Hematopoietic multipotent progenitor cell treated with erythropoietin and hydrocortisone succinate and interleukin-3 and kit ligand, for 4 days (in vitro differentiated cells): ENCODE measurements around the gene ATF5.

Experiments
- DNase-seq: peaks from one replicate; pipeline ENCODE4 v3.0.0-alpha.2; 2015

Gene ATF5, protein sequence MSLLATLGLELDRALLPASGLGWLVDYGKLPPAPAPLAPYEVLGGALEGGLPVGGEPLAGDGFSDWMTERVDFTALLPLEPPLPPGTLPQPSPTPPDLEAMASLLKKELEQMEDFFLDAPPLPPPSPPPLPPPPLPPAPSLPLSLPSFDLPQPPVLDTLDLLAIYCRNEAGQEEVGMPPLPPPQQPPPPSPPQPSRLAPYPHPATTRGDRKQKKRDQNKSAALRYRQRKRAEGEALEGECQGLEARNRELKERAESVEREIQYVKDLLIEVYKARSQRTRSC

DNA sequence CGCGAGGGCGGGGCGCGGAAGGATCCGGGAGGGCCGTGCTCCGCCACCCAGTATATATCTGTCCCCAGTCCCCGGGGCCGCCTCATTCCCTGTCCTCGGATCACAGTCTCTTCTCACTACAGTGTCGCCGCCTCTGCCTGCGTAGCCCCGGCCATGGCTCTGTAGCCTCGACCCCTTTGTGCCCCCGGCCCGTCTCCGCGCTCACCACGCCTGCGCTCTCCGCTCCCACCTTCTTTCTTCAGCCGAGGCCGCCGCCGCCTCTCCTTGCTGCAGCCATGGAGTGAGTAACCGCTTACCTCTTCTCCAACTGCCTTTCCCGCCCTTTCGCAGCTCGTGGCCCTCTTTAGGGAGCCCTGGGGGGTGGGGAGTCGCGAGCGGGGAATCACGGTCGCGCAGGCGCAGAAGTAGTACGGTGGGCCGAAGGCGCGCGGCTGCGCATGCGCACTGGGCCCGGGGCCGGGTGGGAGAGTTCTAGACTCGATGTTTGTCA lies at the start of gene ATF5, which contains the start of gene NUP62:
ATF5 (plus strand) TSS at position 85 of the 490 bp plus-strand sequence. CDS start 1,646 bp downstream, outside the sequence.
NUP62 (minus strand) TSS at position 384 of the 490 bp plus-strand sequence. CDS start 19,697 bp downstream, outside the sequence.
- DNase-seq = peak; percentile 96

DNA sequence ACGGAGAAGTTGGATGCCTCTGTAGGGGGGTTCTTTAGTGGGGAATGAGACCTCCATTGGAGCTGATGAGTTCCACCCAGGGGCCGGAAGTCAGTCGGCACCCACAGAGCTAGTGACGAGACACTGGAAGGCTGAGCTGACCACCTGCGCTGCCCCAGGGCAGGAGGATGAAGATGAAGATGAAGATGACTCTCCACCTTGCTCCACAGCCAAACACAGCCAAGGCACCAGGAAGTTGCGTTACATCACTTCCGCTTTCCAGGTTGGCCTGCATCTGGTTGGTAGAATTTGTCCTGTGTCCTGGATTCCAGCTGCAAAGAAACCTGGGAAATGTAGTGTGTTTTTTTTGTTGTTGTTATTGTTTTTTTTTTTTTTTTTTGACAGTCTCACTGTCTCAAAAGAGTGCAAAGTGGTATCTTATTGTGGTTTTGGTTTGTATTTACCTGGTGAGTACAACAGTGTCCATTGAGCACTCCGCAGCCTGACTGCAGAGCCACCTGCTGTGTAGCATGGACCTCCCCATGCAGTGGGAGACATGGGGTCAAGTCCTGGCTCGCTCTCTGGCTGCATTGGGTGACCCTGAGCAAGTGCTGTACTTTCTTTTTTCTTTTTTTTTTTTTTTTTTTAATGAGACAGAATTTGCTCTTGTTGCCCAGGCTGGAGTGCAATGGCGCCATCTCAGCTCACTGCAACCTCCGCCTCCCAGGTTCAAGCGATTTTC lies 49.6 kb upstream of the ATF5 start:
- peak; percentile 64 for DNase-seq

DNA sequence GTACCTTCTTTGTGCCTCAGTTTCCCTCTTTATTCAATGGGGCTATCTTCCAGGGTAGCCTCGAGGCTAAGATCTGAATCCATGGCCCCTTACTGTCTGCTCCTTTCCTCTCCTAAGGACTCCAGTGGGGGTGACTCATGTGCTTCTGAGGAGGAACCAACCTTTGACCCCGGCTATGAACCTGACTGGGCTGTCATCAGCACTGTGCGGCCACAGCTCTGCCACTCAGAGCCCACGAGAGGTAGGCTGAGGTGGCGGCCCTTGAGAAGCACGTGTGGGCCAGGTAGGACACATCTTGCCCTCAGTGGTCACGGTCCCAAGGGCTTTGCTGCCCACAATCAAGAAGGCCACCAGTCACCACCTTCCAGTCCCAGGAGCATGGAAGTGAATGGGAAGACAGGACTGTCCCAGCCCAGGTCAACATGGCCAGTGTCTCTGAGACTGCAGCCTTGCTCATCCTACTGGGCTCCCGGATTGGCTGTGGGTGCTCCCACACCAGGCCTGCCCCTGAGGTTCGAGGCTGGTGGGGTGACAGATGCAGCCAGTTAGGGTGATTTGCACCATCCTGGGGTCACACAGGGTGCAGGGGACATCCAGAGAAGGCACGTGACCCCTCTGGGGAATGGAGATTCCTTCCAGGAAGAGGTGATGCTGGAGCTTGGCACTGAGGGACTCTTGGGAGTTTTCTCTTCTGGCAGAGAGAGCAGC lies 48.7 kb upstream of the ATF5 start:
- no peak for DNase-seq

DNA sequence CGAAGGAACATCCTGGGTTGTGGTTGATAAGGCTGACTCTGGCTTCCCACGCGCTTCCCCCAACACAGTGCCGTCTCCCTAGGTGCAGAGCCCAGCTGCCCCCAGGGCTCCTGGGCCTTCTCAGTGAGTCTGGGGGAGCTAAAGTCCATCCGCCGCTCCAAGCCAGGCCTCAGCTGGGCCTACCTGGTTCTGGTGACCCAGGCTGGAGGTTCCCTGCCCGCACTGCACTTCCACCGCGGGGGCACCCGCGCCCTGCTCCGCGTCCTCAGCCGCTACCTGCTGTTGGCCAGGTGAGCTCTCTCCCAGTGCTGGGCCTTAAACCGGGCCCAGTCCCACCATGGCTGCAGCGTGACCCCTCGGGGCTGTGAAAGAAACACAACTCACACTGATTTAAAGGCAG lies 47.8 kb upstream of the ATF5 start:
- DNase-seq = no peak

DNA sequence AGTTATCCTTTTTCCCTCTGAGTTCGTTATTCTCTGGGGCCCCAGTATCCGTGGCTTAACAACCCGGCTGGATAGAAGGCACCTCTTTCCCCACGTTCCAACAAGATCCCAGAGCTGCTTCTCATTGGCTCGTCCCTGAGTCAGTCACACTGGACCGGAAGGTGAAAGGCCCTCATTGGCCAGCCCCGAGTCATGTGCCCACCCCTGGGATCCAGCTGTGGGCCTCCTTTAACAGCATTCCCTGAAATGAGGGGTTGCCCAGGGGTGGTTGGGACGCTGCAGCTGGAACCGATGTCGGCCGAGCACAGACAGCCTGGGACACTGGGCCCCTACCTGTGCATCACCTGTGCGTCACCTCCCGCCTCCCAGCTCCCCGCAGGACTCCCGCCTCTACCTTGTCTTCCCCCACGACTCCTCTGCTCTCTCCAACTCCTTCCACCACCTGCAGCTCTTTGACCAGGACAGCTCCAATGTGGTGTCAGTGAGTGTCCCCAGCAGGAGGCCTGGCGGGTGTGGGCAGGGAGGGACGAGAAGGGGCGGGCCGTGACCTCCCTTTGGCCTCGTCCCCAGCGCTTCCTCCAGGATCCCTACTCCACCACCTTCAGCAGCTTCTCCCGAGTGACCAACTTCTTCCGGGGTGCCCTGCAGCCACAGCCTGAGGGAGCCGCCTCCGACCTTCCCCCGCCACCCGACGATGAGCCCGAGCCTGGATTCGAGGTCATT lies 47.2 kb upstream of the ATF5 start:
- DNase-seq = no peak

DNA sequence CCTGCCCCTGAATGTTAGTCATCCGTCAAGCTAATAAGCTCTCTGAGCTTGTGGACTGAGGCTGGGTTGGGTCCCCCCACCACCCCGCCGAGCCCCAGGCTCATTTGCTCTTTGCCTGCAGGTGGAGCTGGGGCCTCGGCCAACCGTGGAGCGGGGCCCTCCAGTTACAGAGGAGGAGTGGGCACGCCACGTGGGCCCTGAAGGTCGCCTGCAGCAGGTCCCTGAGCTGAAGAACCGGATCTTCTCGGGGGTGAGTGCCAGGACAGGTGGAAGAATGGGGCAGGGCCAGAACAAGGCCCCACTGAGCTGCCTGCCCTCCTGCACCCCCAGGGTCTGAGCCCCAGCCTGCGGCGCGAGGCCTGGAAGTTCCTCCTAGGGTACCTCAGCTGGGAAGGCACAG lies 46.4 kb upstream of the ATF5 start:
- no peak for DNase-seq

DNA sequence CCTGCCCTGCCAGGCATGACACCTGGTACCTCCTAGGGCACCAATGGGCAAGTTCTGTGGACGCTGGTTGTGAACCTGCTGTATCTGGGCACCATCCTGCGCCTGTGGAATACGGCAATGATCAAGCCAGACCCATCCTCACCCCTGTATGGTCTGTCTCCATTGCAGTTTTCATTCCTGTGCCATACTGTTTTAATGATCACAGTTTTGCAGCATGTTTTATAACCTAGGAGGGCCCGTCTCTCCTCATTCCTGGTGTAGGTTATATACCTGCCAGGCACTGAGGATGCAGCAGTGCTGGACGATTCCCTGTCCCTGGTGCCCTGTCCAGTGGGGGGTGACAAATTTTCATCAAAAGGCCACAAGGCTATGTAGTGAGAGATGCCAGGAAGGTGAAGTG lies 45.9 kb upstream of the ATF5 start:
- DNase-seq = no peak

DNA sequence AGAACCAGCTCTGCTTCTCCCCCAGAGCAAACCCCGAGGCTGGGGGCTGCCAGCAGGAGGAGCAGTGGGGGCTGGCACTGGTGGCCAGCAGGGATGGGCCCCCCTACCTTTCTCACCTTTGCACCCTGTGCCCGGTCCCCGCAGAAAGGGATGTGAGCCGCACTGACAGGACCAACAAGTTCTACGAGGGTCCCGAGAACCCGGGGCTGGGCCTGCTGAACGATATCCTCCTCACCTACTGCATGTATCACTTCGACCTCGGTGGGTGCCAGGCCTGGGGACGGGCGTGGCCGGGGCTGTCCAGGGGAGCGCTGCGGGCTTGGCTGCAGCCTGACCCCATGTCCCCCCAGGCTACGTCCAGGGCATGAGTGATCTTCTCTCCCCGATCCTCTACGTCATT lies 44.9 kb upstream of the ATF5 start:
- no peak for DNase-seq

DNA sequence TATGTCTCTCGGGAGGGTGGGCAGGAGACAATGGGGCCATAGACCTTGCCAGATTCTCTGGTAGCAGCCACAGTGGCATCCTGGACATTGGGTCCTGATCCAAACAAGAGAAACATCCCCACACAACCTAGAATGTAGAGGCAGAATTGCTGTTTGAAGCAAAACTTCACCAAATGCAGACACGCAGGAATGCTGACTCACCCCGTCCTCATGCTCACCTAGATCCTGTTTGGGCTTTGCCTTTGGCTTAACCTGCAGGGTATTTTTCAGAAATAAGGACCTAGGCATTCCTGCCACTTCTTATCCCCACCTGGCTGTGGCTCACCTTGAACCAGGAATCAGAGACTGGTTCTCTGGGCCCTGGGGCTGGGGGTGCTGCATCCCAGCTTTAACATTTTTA lies 44.2 kb upstream of the ATF5 start:
- DNase-seq = no peak

DNA sequence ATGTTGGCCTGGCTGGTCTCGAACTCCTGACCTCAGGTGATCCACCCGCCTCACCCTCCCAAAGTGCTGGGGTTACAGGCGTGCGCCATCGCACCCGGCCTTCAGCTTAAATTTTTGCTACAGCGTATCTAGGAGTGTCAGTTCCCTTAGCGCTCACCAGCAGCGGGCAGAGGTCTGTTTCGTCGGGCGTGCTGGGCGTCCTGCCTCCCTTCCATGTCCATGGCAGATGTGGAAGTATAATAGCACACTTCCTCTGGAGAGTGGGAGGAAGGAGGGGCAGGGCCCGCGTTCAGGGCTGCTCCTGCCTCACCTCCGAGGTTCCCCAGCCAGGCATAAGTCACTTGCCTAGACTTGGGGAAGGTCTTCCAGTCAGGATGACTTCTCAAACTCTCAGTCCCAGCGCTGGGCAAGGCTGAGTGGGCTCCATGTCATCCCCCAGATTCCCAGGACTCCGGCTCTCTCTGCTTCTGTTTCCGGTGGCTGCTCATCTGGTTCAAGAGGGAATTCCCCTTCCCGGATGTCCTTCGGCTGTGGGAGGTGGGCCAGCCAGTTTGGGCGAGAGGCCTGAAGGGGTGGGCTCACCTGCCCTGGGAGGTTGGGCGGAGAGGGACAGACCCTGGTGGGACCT lies 41.9 kb upstream of the ATF5 start:
- DNase-seq = no peak

DNA sequence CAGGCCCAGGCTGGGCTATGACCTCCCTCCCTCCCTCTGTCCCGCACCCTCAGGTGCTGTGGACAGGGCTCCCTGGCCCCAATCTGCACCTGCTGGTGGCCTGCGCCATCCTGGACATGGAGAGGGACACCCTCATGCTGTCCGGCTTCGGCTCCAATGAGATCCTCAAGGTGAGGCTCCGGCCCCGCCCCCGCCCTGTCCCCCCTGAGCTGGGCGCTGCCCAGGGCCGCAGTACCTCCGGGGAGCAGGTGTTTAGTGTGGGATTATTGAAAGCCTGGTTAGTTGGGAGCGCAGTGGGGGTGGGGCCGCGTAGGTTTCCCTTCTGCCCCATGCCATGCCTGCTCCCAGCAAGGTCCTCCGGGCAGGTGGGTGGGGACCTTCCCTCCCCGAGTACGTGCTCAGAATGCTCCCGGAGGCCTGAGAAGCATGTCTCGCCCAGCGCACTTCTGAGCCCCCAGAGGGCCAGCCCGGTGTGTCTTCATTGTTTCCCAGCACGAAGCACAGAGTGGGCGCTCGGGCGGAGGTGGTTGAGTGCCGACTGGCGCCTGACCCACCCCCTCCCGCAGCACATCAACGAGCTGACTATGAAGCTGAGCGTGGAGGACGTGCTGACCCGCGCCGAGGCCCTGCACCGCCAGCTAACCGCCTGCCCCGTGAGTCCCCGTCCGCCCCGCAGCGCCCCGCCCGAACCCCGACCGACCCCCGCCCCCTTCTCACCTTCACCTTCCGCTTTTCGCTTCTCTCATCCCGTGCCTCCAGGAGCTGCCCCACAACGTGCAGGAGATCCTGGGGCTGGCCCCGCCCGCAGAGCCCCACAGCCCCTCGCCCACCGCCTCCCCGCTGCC lies 41.1 kb upstream of the ATF5 start:
- no peak for DNase-seq

DNA sequence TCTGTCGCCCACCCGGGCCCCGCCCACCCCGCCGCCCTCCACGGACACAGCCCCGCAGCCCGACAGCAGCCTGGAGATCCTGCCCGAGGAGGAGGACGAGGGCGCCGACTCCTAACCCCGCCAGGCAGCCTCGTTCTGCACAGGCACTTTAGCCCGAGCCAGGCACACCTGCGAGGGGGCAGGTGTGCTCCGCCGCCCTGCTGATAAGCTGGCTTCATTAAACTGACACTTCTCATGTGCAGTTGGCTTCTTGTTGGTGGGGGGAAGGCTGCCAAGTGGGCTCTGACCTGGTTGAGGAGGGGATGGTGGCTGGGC lies 40.5 kb upstream of the ATF5 start:
- no peak for DNase-seq

DNA sequence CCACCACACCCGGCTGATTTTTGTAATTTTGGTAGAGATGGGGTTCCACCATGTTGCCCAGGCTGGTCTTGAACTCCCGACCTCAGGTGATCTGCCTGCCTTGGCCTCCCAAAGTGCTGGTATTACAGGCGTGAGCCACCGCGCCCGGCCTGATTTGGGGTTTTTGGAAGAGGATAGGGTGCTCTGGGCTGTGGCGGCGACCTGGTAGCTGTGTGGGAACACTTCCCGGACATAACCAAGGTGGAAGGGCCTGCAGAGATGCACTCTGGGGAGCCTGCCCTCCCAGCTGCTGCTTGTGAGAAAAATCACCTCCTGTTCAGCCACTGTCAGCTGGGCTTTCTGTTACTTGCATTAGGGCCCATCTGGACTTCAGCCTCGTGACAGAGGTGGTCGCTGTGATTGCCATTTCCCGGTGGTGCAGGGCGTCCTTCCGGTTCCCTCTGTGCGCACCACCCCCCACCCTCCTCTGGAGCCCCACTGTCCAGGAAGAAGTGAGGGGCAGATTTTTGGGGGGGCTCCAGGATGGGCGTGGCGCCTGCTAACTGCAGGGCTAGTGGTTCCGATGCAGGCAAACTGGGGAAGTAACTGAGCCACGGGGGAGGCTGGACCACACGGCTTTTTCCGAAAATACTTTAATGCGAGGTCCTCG lies 39.8 kb upstream of the ATF5 start:
- no peak for DNase-seq

DNA sequence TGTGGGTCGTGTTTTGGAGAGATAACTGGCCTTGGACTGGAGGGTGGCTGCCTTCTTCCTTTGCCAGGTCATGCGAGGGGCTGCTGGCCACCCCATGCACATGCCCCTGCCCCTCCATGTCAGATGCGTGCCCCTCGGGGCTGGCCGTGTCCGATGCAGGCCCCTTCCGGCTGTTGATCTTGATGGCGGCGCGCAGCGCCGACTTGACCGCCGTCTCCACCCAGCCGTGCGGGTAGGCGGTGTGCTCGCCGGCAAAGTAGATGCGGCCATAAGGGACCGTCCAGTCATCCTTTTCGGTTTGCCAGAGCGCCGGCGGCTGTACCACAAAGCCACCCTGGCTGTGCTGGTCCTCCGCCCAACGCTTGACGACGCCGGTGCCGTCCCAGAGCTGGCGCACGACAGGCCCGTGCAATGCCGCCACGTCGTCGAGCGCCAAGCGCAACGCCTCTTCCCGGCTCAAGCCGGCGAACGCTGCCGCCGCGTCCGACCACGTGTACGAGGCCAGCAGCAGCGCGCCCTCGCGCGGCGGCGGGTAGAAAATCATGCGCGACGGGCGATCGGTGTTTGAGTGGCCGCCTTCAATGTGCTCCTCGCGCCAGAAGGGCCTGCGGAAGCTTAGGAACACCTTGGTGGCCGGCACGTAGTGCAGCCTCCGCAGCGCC lies 39.2 kb upstream of the ATF5 start:
- peak; percentile 93 for DNase-seq

DNA sequence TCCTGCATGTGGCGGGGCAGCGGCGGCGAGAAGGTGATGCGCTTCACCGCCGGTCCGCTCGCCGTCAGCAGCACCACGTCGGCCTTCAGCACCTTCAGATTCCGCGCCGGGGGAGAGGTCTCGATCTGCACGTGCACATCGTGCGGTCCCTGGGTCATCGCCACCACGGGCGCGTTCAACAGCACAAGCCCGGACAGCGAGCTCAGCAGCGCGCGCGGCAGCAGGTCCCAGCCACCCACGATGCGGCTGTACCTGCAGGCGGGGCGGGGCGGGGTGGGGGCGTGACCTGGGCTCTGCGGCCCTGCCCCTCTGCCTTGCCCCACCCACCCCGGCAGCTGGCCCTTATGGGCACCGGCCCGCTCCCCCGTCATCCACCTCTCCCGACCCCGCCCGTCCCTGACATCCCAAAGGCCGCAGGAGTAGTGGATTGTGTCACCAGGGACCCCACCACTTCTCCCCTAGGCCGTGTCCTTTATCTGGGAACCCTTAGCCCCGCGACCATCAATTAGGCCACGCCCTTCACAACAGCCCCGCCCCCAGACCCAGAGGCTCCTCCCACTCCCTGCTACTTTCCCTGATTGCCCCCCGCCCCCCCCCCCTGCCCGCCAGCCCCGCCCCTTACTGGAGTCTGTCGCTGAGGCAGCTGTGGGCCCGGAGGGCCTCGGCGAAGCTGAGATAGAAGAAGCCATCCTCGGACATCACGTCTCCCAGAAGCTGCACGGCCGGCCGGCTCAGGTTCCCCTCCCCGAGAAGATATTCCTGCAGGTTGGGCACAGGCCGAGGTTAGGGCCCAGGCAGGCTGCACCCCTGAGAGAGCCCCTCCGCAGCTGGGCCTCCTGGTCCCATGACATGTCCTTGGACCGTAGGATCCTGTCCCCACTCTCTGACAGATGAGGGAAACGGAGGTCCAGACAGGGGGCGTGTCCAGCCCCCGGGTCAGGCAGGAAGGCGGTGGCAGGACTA lies 38.4 kb upstream of the ATF5 start:
- peak; percentile 48 for DNase-seq

DNA sequence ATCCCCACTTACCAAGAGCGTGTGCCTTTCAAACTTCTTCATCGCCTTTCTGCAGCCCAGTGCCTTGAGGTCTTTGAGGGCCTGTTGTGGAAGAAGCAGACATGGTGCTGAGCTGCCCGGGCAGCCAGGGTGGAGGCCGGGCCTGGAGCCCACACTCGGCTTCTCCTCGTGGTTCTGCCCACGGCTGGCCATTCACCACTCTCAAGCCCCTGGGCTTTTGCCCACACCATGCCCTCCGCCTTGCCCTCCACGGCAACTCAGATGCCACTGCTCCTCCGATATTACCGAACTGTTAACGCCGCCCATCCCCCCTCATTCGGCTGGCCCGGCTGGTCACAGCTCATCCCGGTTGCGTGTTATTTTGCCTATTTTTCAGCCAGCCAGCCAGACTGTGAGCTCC lies 37.6 kb upstream of the ATF5 start:
- DNase-seq = no peak

DNA sequence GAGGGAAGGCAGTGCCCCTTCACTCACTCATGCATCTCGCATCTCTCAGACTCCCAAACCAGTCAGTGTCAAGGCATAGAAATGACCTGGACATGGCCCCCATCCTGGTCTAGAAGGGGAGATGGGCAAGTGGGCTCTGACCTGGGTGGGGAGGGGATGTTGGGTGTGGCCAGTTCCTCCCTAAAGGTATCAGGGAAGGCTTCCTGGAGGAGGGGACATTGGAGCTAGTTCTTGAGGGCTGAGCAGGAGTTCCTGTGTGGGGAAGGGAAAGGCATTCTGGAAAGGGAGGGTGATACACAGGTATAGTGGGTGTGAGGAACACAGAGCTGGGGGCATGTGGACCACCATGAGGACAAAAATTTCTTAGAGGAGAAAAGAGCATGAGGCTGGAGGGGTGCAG lies 36.3 kb upstream of the ATF5 start:
- DNase-seq = no peak

DNA sequence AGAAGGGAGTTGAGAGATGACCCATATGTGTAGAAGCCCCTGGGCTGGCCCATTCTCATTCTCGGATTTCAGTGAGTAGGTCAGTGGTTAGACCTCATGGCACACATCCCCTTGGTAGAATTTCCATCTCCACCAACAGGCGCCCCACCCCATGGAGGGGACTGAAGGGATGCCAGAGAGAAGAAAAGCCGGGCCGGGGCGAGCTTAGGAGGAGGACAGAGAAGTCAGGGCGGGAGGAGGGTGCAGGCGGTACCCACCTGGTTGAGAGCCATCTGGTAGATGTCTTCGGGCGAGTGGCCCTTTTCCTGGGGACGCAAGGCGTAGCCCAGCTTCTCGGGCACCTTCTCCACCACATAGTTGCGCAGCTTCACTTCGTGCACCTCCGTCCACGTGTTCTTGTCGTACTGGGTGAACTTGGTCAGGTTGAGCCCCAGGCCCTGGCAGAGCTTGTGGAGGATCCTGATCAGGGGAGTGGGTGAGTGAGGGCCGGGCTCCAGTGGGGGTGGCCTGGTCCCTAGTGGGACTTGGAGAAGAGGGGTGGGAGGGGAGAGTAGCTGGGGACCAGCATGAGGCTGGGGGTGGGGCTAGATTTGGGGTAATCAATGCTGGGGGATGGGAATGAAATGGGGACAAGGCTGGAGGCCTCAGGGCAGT lies 34.9 kb upstream of the ATF5 start:
- no peak for DNase-seq
